Measurements from ENCODE around the gene GALNT13. TPM values are rescaled to one million over a fixed set of nuclear protein-coding genes. Genes with fewer than 3 reads are reported as not detected.

The GALNT13 gene
- total RNA-seq, 1 donor from 2014 or later: 0.13 TPM

DNA sequence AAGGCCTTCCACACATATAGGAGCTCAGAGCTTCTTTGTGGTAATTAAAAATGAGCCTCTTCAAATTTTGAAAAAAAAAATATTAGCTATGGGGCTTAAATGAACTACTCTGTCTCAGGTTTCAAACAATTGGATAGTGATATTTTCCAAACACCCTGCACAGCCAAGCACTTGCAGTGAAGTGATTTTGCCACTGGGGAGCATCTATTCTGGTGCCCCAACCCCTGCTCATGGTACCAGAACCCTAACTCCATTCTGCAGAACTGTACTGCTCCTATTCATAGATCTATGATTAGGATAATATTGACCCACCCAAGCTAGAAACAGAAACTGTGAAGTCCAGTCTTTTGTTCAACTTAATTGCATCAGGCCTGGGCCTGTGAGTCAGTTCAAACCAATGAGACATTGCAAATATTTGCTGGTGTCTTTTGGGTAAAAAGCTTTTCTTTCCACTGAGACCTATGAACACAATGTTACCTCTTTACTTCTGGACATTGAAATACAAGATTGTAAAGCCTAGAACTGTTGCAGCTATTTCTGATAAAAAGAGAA lies 324.0 kb downstream of the GALNT13 start:
- no peaks in the 10 kb centered on the region for H3K4me1 Mint-ChIP-seq (ENCODE audit: unreplicated experiment)
- H3K9me3 Mint-ChIP-seq (ENCODE audit: unreplicated experiment): no peaks in the 10 kb centered on the region
- peaks cover 2% of the 10 kb centered on the region for H3K27me3 Mint-ChIP-seq (ENCODE audit: unreplicated experiment)
- no peak overlapping the region for H3K4me3 Mint-ChIP-seq (ENCODE audit: unreplicated experiment)
- no peak overlapping the region for H3K27ac Mint-ChIP-seq (ENCODE audit: unreplicated experiment)
- TF ChIP-seq, protein P1, sequence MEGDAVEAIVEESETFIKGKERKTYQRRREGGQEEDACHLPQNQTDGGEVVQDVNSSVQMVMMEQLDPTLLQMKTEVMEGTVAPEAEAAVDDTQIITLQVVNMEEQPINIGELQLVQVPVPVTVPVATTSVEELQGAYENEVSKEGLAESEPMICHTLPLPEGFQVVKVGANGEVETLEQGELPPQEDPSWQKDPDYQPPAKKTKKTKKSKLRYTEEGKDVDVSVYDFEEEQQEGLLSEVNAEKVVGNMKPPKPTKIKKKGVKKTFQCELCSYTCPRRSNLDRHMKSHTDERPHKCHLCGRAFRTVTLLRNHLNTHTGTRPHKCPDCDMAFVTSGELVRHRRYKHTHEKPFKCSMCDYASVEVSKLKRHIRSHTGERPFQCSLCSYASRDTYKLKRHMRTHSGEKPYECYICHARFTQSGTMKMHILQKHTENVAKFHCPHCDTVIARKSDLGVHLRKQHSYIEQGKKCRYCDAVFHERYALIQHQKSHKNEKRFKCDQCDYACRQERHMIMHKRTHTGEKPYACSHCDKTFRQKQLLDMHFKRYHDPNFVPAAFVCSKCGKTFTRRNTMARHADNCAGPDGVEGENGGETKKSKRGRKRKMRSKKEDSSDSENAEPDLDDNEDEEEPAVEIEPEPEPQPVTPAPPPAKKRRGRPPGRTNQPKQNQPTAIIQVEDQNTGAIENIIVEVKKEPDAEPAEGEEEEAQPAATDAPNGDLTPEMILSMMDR (IDR thresholded peaks at IDR 0.05): no peak
- no peaks in the 10 kb centered on the region for H3K36me3 Mint-ChIP-seq (ENCODE audit: unreplicated experiment)
- DNase-seq (ENCODE audit: extremely low spot score, unreplicated experiment): no peak

DNA sequence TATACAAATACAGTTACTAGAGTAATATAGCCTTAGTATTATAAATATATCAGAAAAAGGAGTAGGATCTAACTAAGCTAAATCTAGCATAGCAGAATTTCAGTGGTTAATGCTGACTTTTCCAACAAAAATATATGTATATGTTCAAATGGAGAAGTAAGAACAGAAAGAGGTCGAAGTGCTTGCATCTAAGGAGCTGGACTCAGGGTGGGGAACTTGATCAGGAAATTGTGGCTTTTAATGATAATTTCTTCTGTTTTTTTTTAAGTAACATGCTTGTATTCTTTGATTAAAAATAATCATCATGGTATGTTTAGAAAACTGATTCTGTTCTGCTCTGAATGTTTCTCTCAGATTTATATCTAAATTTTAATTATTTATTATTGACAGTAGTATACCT lies 327.1 kb downstream of the GALNT13 start:
- Mint-ChIP-seq H3K36me3 (ENCODE audit: unreplicated experiment) (no peaks in the 10 kb centered on the region), H3K4me1 (ENCODE audit: unreplicated experiment) (no peaks in the 10 kb centered on the region), H3K27ac (ENCODE audit: unreplicated experiment) (no peak overlapping the region), H3K27me3 (ENCODE audit: unreplicated experiment) (peaks cover 2% of the 10 kb centered on the region), H3K4me3 (ENCODE audit: unreplicated experiment) (no peak overlapping the region), H3K9me3 (ENCODE audit: unreplicated experiment) (no peaks in the 10 kb centered on the region)
- DNase-seq (ENCODE audit: extremely low spot score, unreplicated experiment): no peak
- TF ChIP-seq, protein P1 (IDR thresholded peaks at IDR 0.05): no peak

DNA sequence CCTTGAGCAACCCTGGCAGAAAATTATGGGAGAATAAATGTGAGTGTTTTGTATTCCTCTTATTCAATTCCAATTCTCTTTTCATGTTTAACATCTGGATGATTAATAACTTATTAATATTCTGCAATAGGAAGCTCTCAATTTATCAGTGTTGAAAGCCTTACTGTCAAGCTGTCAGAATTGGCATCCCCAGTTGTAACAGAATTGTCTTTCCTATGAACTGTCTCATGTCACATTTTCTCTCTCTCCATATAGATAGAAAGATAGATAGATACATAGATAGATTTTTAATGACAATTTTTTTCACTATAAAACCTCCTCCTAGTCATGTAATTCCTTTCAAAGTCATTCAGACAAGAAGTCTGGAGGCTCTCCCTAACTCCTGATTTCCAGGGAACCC lies 331.5 kb downstream of the GALNT13 start:
- no peak overlapping the region for H3K4me3 Mint-ChIP-seq (ENCODE audit: unreplicated experiment)
- no peaks in the 10 kb centered on the region for H3K4me1 Mint-ChIP-seq (ENCODE audit: unreplicated experiment)
- DNase-seq (ENCODE audit: extremely low spot score, unreplicated experiment): no peak
- TF ChIP-seq, protein P1 (IDR thresholded peaks at IDR 0.05): no peak
- H3K36me3 Mint-ChIP-seq (ENCODE audit: unreplicated experiment): no peaks in the 10 kb centered on the region
- H3K27me3 Mint-ChIP-seq (ENCODE audit: unreplicated experiment): peaks cover 2% of the 10 kb centered on the region
- H3K9me3 Mint-ChIP-seq (ENCODE audit: unreplicated experiment): no peaks in the 10 kb centered on the region
- H3K27ac Mint-ChIP-seq (ENCODE audit: unreplicated experiment): no peak overlapping the region

DNA sequence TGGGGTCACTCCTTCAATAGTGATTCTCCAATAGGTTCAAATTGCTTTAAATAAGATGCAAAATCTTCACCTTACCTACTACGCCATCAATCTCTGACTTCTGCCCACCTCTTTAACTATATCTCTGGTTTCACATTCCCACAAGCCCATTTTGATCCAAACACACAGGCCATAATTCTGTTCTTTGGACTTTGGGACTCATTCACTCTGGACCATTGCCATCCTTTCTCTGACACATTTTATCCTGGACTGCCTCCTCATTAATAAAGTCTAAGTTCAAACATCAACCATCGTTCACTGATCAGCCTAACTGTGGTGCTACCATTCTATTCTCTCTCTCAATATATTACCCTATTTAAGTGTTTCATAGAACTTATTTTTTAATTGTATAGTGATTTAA lies 332.2 kb downstream of the GALNT13 start:
- no peak overlapping the region for H3K27ac Mint-ChIP-seq (ENCODE audit: unreplicated experiment)
- TF ChIP-seq, protein P1 (IDR thresholded peaks at IDR 0.05): no peak
- peaks cover 2% of the 10 kb centered on the region for H3K27me3 Mint-ChIP-seq (ENCODE audit: unreplicated experiment)
- H3K4me3 Mint-ChIP-seq (ENCODE audit: unreplicated experiment): no peak overlapping the region
- no peaks in the 10 kb centered on the region for H3K9me3 Mint-ChIP-seq (ENCODE audit: unreplicated experiment)
- no peak for DNase-seq (ENCODE audit: extremely low spot score, unreplicated experiment)
- H3K4me1 Mint-ChIP-seq (ENCODE audit: unreplicated experiment): no peaks in the 10 kb centered on the region
- H3K36me3 Mint-ChIP-seq (ENCODE audit: unreplicated experiment): no peaks in the 10 kb centered on the region

DNA sequence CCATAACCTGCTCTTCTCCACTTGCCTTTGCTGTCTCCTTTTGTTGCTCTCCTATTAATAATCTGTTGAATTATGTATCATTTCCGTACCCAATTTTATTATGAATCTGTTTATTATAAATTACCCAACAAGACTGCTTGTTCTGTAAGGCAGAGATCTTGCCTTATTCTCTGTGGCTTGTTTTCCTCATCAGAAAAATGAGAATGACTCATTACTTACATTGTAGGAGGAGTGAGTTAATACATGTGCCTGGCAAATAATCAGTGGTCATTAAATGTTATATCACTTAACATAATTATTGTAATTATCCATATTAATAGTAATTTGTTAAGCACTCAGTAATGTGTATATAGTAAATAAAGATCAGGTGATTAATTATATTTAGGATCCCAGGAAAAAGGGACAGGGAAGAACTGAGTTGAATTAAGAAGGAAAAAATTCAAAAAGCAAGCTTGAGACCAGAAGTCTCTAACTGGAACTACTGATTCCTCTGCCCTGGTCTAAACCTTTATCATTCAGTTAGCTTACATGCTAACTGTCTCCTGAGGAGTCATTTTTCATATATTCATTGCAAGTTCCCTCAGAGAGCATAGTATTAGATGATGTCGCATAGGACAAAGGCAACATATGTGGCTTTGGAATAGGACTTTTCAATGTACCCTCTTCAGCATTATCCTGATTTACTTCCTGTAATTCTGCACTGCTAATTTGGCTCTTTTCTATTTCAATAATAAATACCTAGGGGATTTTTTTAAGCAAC lies 335.7 kb downstream of the GALNT13 start:
- Mint-ChIP-seq H3K27ac (ENCODE audit: unreplicated experiment) (no peak overlapping the region), H3K4me1 (ENCODE audit: unreplicated experiment) (no peaks in the 10 kb centered on the region), H3K9me3 (ENCODE audit: unreplicated experiment) (no peaks in the 10 kb centered on the region), H3K4me3 (ENCODE audit: unreplicated experiment) (no peak overlapping the region), H3K36me3 (ENCODE audit: unreplicated experiment) (no peaks in the 10 kb centered on the region), H3K27me3 (ENCODE audit: unreplicated experiment) (peaks cover 2% of the 10 kb centered on the region)
- TF ChIP-seq, protein P1 (IDR thresholded peaks at IDR 0.05): no peak
- no peak for DNase-seq (ENCODE audit: extremely low spot score, unreplicated experiment)
